Stimulated activated naive CD8-positive, alpha-beta T cell treated with anti-CD3 and anti-CD28 coated beads, Interleukin-15, Interleukin-2, amounts not matched to agents 100 ng/mL and 50 ng/mL, for 24 hours (primary cell): ENCODE measurements around the gene RPLP1.
"Not testable (repeated sequence)": the region's sequence is repeated elsewhere in the genome, so short reads cannot be mapped to it uniquely, and the experiment has no call there.

Experiments
- H3K27ac Mint-ChIP-seq: one replicate; pipeline ENCODE4 v1.8.0; 2021; ENCODE audit warnings: mild to moderate bottlenecking, mixed read lengths
- H3K27me3 Mint-ChIP-seq: one replicate; pipeline ENCODE4 v1.8.0; 2021; ENCODE audit warnings: mixed read lengths
- H3K36me3 Mint-ChIP-seq: one replicate; pipeline ENCODE4 v1.8.0; 2021; ENCODE audit warnings: low read depth, mixed read lengths
- H3K4me1 Mint-ChIP-seq: one replicate; pipeline ENCODE4 v1.8.0; 2021; ENCODE audit warnings: low read depth, mixed read lengths
- H3K4me3 Mint-ChIP-seq: one replicate; pipeline ENCODE4 v1.8.0; 2021; ENCODE audit warnings: mild to moderate bottlenecking, mixed read lengths
- H3K9me3 Mint-ChIP-seq: one replicate; pipeline ENCODE4 v1.8.0; 2021; ENCODE audit warnings: mixed read lengths

Gene RPLP1

GRCh38 chr15:69424001-69424400 lies 28.6 kb upstream of the RPLP1 start:
- peaks cover 83% of the 10 kb centered on the region for H3K36me3 Mint-ChIP-seq
- H3K9me3 Mint-ChIP-seq = no peaks in the 10 kb centered on the region
- H3K27ac Mint-ChIP-seq = no peak overlapping the region
- H3K4me3 Mint-ChIP-seq = no peak overlapping the region
- no peaks in the 10 kb centered on the region for H3K27me3 Mint-ChIP-seq
- no peaks in the 10 kb centered on the region for H3K4me1 Mint-ChIP-seq

- Mint-ChIP-seq H3K4me1 (no peaks in the 10 kb centered on the region), H3K4me3 (no peak overlapping the region), H3K9me3 (no peaks in the 10 kb centered on the region), H3K27me3 (no peaks in the 10 kb centered on the region), H3K27ac (peak overlapping the region; percentile 41), H3K36me3 (peaks cover 80% of the 10 kb centered on the region)
Measured at GRCh38 chr15:69424748-69425413, 27.7 kb upstream of the RPLP1 start.

- Mint-ChIP-seq H3K4me1 (no peaks in the 10 kb centered on the region), H3K27ac (no peak overlapping the region), H3K27me3 (no peaks in the 10 kb centered on the region), H3K9me3 (no peaks in the 10 kb centered on the region), H3K36me3 (peaks cover 78% of the 10 kb centered on the region), H3K4me3 (no peak overlapping the region)
Measured at GRCh38 chr15:69433831-69434230, 18.8 kb upstream of the RPLP1 start.

- Mint-ChIP-seq H3K9me3 (no peaks in the 10 kb centered on the region), H3K4me3 (no peak overlapping the region), H3K27me3 (no peaks in the 10 kb centered on the region), H3K27ac (no peak overlapping the region), H3K36me3 (peaks cover 78% of the 10 kb centered on the region), H3K4me1 (no peaks in the 10 kb centered on the region)
Measured at GRCh38 chr15:69434238-69434637, 18.4 kb upstream of the RPLP1 start.

GRCh38 chr15:69434679-69435078 lies 17.9 kb upstream of the RPLP1 start:
- H3K4me1 Mint-ChIP-seq = no peaks in the 10 kb centered on the region
- peaks cover 79% of the 10 kb centered on the region for H3K36me3 Mint-ChIP-seq
- H3K27me3 Mint-ChIP-seq = no peaks in the 10 kb centered on the region
- no peak overlapping the region for H3K4me3 Mint-ChIP-seq
- H3K27ac Mint-ChIP-seq = no peak overlapping the region
- H3K9me3 Mint-ChIP-seq = no peaks in the 10 kb centered on the region

GRCh38 chr15:69435985-69436384 lies 16.6 kb upstream of the RPLP1 start:
- no peaks in the 10 kb centered on the region for H3K4me1 Mint-ChIP-seq
- H3K27ac Mint-ChIP-seq = no peak overlapping the region
- H3K27me3 Mint-ChIP-seq = no peaks in the 10 kb centered on the region
- H3K36me3 Mint-ChIP-seq = peaks cover 81% of the 10 kb centered on the region
- no peaks in the 10 kb centered on the region for H3K9me3 Mint-ChIP-seq
- no peak overlapping the region for H3K4me3 Mint-ChIP-seq

GRCh38 chr15:69436951-69437350 lies 15.7 kb upstream of the RPLP1 start:
- peaks cover 1% of the 10 kb centered on the region for H3K4me1 Mint-ChIP-seq
- H3K4me3 Mint-ChIP-seq = no peak overlapping the region
- no peak overlapping the region for H3K27ac Mint-ChIP-seq
- H3K9me3 Mint-ChIP-seq = no peaks in the 10 kb centered on the region
- H3K27me3 Mint-ChIP-seq = no peaks in the 10 kb centered on the region
- peaks cover 83% of the 10 kb centered on the region for H3K36me3 Mint-ChIP-seq

- H3K4me3 Mint-ChIP-seq = no peak overlapping the region
- H3K27ac Mint-ChIP-seq = no peak overlapping the region
- H3K4me1 Mint-ChIP-seq = peaks cover 24% of the 10 kb centered on the region
- H3K9me3 Mint-ChIP-seq = no peaks in the 10 kb centered on the region
- no peaks in the 10 kb centered on the region for H3K27me3 Mint-ChIP-seq
- peaks cover 83% of the 10 kb centered on the region for H3K36me3 Mint-ChIP-seq
Measured at GRCh38 chr15:69439623-69440022, 13.0 kb upstream of the RPLP1 start.

GRCh38 chr15:69443032-69443611 lies 9.5 kb upstream of the RPLP1 start:
- peaks cover 89% of the 10 kb centered on the region for H3K36me3 Mint-ChIP-seq
- H3K4me3 Mint-ChIP-seq = peak overlapping the region; percentile 32
- H3K27me3 Mint-ChIP-seq = no peaks in the 10 kb centered on the region

GRCh38 chr15:69444686-69445085 lies 7.9 kb upstream of the RPLP1 start:
- Mint-ChIP-seq H3K27ac (no peak overlapping the region), H3K27me3 (no peaks in the 10 kb centered on the region), H3K4me3 (no peak overlapping the region), H3K4me1 (peaks cover 24% of the 10 kb centered on the region), H3K9me3 (no peaks in the 10 kb centered on the region), H3K36me3 (peaks cover 82% of the 10 kb centered on the region)

More at GRCh38 chr15:69443032-69443611, 9.5 kb upstream of the RPLP1 start:
- Mint-ChIP-seq H3K4me1 (peaks cover 24% of the 10 kb centered on the region), H3K9me3 (no peaks in the 10 kb centered on the region), H3K27ac (peak overlapping the region; percentile 76)

- H3K27me3 Mint-ChIP-seq = no peaks in the 10 kb centered on the region
- no peaks in the 10 kb centered on the region for H3K9me3 Mint-ChIP-seq
- H3K27ac Mint-ChIP-seq = no peak overlapping the region
- H3K4me3 Mint-ChIP-seq = no peak overlapping the region
- H3K36me3 Mint-ChIP-seq = peaks cover 64% of the 10 kb centered on the region
- H3K4me1 Mint-ChIP-seq = peaks cover 29% of the 10 kb centered on the region
Measured at GRCh38 chr15:69446953-69447352, 5.7 kb upstream of the RPLP1 start.

- H3K4me1 Mint-ChIP-seq = peaks cover 28% of the 10 kb centered on the region
- not testable (repeated sequence) for H3K27ac Mint-ChIP-seq, H3K9me3 Mint-ChIP-seq, H3K4me3 Mint-ChIP-seq, H3K27me3 Mint-ChIP-seq
- H3K36me3 Mint-ChIP-seq = peaks cover 59% of the 10 kb centered on the region
Measured at GRCh38 chr15:69450221-69450620, 2.4 kb upstream of the RPLP1 start.

- H3K4me3 Mint-ChIP-seq = peak overlapping the region; percentile 100
Measured at GRCh38 chr15:69450968-69451695, 1.5 kb upstream of the RPLP1 start.

GRCh38 chr15:69451951-69452691 lies 497 bp upstream of the RPLP1 start:
- H3K27ac Mint-ChIP-seq = peak overlapping the region; percentile 97
- peaks cover 59% of the 10 kb centered on the region for H3K36me3 Mint-ChIP-seq
- no peaks in the 10 kb centered on the region for H3K9me3 Mint-ChIP-seq
- peak overlapping the region; percentile 100 for H3K4me3 Mint-ChIP-seq
- H3K4me1 Mint-ChIP-seq = peaks cover 42% of the 10 kb centered on the region
- H3K27me3 Mint-ChIP-seq = no peaks in the 10 kb centered on the region

More at GRCh38 chr15:69450968-69451695, 1.5 kb upstream of the RPLP1 start:
- H3K9me3 Mint-ChIP-seq = no peaks in the 10 kb centered on the region
- H3K4me1 Mint-ChIP-seq = peaks cover 35% of the 10 kb centered on the region
- peaks cover 59% of the 10 kb centered on the region for H3K36me3 Mint-ChIP-seq
- H3K27me3 Mint-ChIP-seq = no peaks in the 10 kb centered on the region
- H3K27ac Mint-ChIP-seq = peak overlapping the region; percentile 97

- H3K27me3 Mint-ChIP-seq = no peaks in the 10 kb centered on the region
- H3K36me3 Mint-ChIP-seq = peaks cover 46% of the 10 kb centered on the region
- H3K27ac Mint-ChIP-seq = peak overlapping the region; percentile 97
- H3K4me1 Mint-ChIP-seq = peaks cover 42% of the 10 kb centered on the region
- H3K4me3 Mint-ChIP-seq = peak overlapping the region; percentile 100
- H3K9me3 Mint-ChIP-seq = no peaks in the 10 kb centered on the region
Measured at GRCh38 chr15:69454953-69455352, 2.3 kb downstream of the RPLP1 start.
